HG03097 (cell line): ENCODE measurements around the gene NMNAT3.
"Not testable (repeated sequence)": the region's sequence is repeated elsewhere in the genome, so short reads cannot be mapped to it uniquely, and the experiment has no call there.

Experiments used
- ATAC-seq: cut with Tn5 transposase; IDR thresholded peaks from one replicate; pipeline ENCODE4 v1.9.1; 2021; ENCODE audit not compliant: unreplicated experiment, low FRiP score

The NMNAT3 gene

GRCh38 chr3:139639662-139640061 is 38.1 kb downstream of the NMNAT3 start:
- ATAC-seq = no peak

GRCh38 chr3:139638518-139638917 is 39.3 kb downstream of the NMNAT3 start:
- ATAC-seq = no peak

GRCh38 chr3:139636511-139636910 is 41.3 kb downstream of the NMNAT3 start:
- ATAC-seq = no peak

- no peak for ATAC-seq
These were observed 43.6 kb downstream of the NMNAT3 start for GRCh38 chr3:139634111-139634635.

- no peak for ATAC-seq
These were observed 44.3 kb downstream of the NMNAT3 start for GRCh38 chr3:139633511-139633910.

- ATAC-seq = no peak
These were observed 47.2 kb downstream of the NMNAT3 start for GRCh38 chr3:139630542-139630941.

GRCh38 chr3:139629033-139629432 is 48.7 kb downstream of the NMNAT3 start:
- no peak for ATAC-seq

GRCh38 chr3:139627759-139628158 is 50.0 kb downstream of the NMNAT3 start:
- ATAC-seq = no peak

GRCh38 chr3:139620438-139620837 is 57.3 kb downstream of the NMNAT3 start:
- no peak for ATAC-seq

- ATAC-seq = no peak
These were observed 58.3 kb downstream of the NMNAT3 start for GRCh38 chr3:139619484-139619883.

GRCh38 chr3:139617672-139618268 is 60.0 kb downstream of the NMNAT3 start:
- no peak for ATAC-seq

- no peak for ATAC-seq
These were observed 66.2 kb downstream of the NMNAT3 start for GRCh38 chr3:139611528-139611927.

GRCh38 chr3:139610886-139611285 is 66.9 kb downstream of the NMNAT3 start:
- no peak for ATAC-seq

GRCh38 chr3:139608924-139609323 is 68.8 kb downstream of the NMNAT3 start:
- no peak for ATAC-seq

GRCh38 chr3:139608108-139608380 is 69.7 kb downstream of the NMNAT3 start:
- ATAC-seq = no peak

GRCh38 chr3:139607257-139608107 is 70.3 kb downstream of the NMNAT3 start:
- ATAC-seq = no peak

- ATAC-seq = no peak
These were observed 75.8 kb downstream of the NMNAT3 start for GRCh38 chr3:139602003-139602402.

GRCh38 chr3:139601191-139601961 is 76.4 kb downstream of the NMNAT3 start:
- ATAC-seq = no peak

GRCh38 chr3:139597947-139598346 is 79.8 kb downstream of the NMNAT3 start:
- no peak for ATAC-seq

GRCh38 chr3:139591186-139591585 is 86.6 kb downstream of the NMNAT3 start:
- ATAC-seq = not testable (repeated sequence)

- no peak for ATAC-seq
These were observed 89.3 kb downstream of the NMNAT3 start for GRCh38 chr3:139588450-139588849.
